ENCODE data around the gene RELL1. TPM values are rescaled to one million over a fixed set of nuclear protein-coding genes. Genes with fewer than 3 reads are reported as not detected.

Gene RELL1
- total and polyA plus RNA-seq, 4 donors = 1.8 to 47.4 (median 20.6) TPM

DNA sequence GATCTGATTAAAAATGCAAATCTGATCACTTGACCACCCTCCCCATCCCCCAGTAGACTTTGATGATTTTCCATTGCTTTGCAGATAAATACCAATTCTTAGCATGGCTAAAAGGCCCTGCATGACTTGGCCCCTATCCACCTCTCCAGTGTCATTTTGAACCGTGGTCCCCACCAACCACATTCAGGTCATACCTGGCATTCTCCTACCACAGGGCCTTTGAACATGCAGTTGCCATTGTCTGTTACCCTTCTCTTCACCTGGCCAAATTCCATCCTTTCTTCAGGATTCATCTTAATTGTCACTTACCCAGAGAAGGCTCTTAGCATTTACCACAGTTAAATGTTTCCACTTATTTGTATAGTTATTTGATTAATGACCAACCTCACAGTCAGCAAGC, 36.9 kb upstream of the RELL1 start:
- WGBS, 2 donors = 96 to 100% methylated on average over 1 of the region's 1 CpG
- Histone ChIP-seq H3K9me3 (ENCODE audit: control insufficient read depth in 4 of 4, insufficient read depth in 3 of 4, low read length in 3 of 4) (no peaks in the 10 kb centered on the region), H3K27me3 (ENCODE audit: control insufficient read depth in 3 of 3, insufficient read depth in 3 of 3, low read length in 2 of 3) (no peaks in the 10 kb centered on the region), H3K9ac (ENCODE audit: insufficient read depth in 1 of 2, low read length in 2 of 2) (no peak overlapping the region), H3K27ac (ENCODE audit: low read depth in 1 of 2, low read length in 1 of 2) (no peak overlapping the region), H3K4me3 (no peak overlapping the region), H3K4me1 (ENCODE audit: control insufficient read depth in 5 of 5, insufficient read depth in 5 of 5, low read length in 5 of 5) (no peaks in the 10 kb centered on the region), H3K36me3 (ENCODE audit: control insufficient read depth in 4 of 4, insufficient read depth in 4 of 4, low read length in 4 of 4) (no peaks in the 10 kb centered on the region)
- ATAC-seq (ENCODE audit: insufficient read depth, low FRiP score) (no peak), DNase-seq (no peak)
- TF ChIP-seq, protein P1, sequence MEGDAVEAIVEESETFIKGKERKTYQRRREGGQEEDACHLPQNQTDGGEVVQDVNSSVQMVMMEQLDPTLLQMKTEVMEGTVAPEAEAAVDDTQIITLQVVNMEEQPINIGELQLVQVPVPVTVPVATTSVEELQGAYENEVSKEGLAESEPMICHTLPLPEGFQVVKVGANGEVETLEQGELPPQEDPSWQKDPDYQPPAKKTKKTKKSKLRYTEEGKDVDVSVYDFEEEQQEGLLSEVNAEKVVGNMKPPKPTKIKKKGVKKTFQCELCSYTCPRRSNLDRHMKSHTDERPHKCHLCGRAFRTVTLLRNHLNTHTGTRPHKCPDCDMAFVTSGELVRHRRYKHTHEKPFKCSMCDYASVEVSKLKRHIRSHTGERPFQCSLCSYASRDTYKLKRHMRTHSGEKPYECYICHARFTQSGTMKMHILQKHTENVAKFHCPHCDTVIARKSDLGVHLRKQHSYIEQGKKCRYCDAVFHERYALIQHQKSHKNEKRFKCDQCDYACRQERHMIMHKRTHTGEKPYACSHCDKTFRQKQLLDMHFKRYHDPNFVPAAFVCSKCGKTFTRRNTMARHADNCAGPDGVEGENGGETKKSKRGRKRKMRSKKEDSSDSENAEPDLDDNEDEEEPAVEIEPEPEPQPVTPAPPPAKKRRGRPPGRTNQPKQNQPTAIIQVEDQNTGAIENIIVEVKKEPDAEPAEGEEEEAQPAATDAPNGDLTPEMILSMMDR (IDR thresholded peaks at IDR 0.05; ENCODE audit: control extremely low read depth, extremely low read depth) = no peak

DNA sequence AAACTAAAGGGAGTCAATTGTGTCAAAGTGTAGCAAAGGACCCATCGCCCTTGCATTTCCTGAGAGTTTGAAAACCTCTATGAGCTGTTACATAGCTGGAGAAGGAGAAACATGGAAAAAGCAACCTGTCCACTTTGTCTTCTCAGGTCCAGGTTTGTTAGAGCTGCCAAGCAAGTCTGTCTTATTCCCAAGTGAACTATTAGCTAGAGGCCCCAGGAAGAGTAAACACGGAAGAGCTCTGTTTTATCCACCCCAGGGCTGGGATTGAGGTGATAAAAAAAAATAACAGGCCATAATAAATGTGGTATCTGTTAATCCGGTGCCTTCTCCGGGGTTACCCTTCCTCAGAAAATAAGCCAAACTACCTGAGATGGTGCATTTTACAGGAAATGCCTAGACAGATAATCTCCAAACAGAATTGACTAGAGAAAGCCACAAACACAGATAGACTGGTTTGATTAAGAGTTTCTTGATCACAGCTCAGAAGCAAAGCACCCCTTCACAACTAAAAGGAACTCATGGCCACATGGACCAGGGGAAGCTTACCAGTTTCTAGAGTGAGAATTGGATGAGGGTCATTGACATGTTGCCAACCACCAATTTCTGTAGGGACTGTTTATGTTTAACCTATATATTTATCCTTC, 35.9 kb upstream of the RELL1 start:
- Histone ChIP-seq H3K27me3 (ENCODE audit: control insufficient read depth in 3 of 3, insufficient read depth in 3 of 3, low read length in 2 of 3) (no peaks in the 10 kb centered on the region), H3K4me1 (ENCODE audit: control insufficient read depth in 5 of 5, insufficient read depth in 5 of 5, low read length in 5 of 5) (no peaks in the 10 kb centered on the region), H3K9ac (ENCODE audit: insufficient read depth in 1 of 2, low read length in 2 of 2) (no peak overlapping the region), H3K9me3 (ENCODE audit: control insufficient read depth in 4 of 4, insufficient read depth in 3 of 4, low read length in 3 of 4) (no peaks in the 10 kb centered on the region), H3K27ac (ENCODE audit: low read depth in 1 of 2, low read length in 1 of 2) (no peak overlapping the region), H3K4me3 (no peak overlapping the region), H3K36me3 (ENCODE audit: control insufficient read depth in 4 of 4, insufficient read depth in 4 of 4, low read length in 4 of 4) (no peaks in the 10 kb centered on the region)
- ATAC-seq (ENCODE audit: insufficient read depth, low FRiP score) (no peak), DNase-seq (no peak)
- TF ChIP-seq, protein P1 (IDR thresholded peaks at IDR 0.05; ENCODE audit: control extremely low read depth, extremely low read depth) = no peak
- WGBS, 2 donors = 85 to 86% methylated on average over 4 of the region's 4 CpGs

DNA sequence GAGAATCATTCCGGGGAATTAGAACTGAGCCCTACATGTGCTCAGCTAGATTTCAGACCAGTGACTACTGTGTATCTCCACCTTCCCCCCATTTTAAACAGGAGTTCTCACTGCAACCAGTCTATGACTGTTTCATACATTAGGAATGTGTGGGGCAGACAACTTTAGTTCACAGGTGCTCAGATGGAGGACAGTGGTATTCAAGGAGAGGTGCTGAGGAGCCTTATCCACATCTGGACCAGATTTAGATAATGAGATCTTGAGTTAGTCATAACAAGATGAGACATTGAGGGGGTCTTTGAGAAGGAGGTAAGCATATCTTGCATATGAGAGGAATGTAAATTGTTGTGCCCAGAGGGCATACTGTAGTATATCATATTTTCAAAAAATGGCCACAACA, 32.8 kb upstream of the RELL1 start:
- Histone ChIP-seq H3K36me3 (ENCODE audit: control insufficient read depth in 4 of 4, insufficient read depth in 4 of 4, low read length in 4 of 4) (no peaks in the 10 kb centered on the region), H3K9me3 (ENCODE audit: control insufficient read depth in 4 of 4, insufficient read depth in 3 of 4, low read length in 3 of 4) (no peaks in the 10 kb centered on the region), H3K4me3 (no peak overlapping the region), H3K4me1 (ENCODE audit: control insufficient read depth in 5 of 5, insufficient read depth in 5 of 5, low read length in 5 of 5) (no peaks in the 10 kb centered on the region), H3K9ac (ENCODE audit: insufficient read depth in 1 of 2, low read length in 2 of 2) (no peak overlapping the region), H3K27me3 (ENCODE audit: control insufficient read depth in 3 of 3, insufficient read depth in 3 of 3, low read length in 2 of 3) (no peaks in the 10 kb centered on the region), H3K27ac (ENCODE audit: low read depth in 1 of 2, low read length in 1 of 2) (no peak overlapping the region)
- no peak for ATAC-seq (ENCODE audit: insufficient read depth, low FRiP score)
- 93 to 100% methylated on average over 1 of the region's 1 CpG for WGBS, 2 donors
- TF ChIP-seq, protein P1 (IDR thresholded peaks at IDR 0.05; ENCODE audit: control extremely low read depth, extremely low read depth) = no peak
- no peak for DNase-seq

DNA sequence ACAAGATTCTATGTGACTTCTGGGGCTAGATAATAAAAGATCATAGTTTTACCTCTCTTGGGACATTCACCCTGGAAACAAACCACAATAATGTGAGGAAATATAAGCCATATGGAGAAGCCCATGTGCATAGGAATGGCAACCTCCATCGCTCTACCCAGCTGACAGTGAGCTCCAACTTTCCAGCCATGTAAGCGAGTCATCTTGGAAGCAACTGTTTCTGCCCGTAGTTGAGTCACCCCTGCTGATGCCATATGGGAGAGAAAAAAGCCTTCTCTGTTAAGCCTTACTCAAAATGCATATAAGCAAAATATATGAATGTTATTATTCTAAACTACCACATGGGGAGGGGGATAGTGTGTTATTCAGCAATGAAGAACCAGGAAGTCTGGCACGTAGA, 31.4 kb upstream of the RELL1 start:
- H3K4me1 ChIP-seq (ENCODE audit: control insufficient read depth in 5 of 5, insufficient read depth in 5 of 5, low read length in 5 of 5) = no peaks in the 10 kb centered on the region
- WGBS, 2 donors = 73 to 75% methylated on average over 4 of the region's 4 CpGs

More for the DNA sequence above, 31.4 kb upstream of the RELL1 start:
- TF ChIP-seq, protein P1 (IDR thresholded peaks at IDR 0.05; ENCODE audit: control extremely low read depth, extremely low read depth) = no peak
- no peaks in the 10 kb centered on the region for H3K27me3 ChIP-seq (ENCODE audit: control insufficient read depth in 3 of 3, insufficient read depth in 3 of 3, low read length in 2 of 3)
- H3K9me3 ChIP-seq (ENCODE audit: control insufficient read depth in 4 of 4, insufficient read depth in 3 of 4, low read length in 3 of 4) = no peaks in the 10 kb centered on the region
- no peaks in the 10 kb centered on the region for H3K36me3 ChIP-seq (ENCODE audit: control insufficient read depth in 4 of 4, insufficient read depth in 4 of 4, low read length in 4 of 4)
- H3K4me3 ChIP-seq = no peak overlapping the region
- H3K27ac ChIP-seq (ENCODE audit: low read depth in 1 of 2, low read length in 1 of 2) = no peak overlapping the region
- no peak for ATAC-seq (ENCODE audit: insufficient read depth, low FRiP score)
- no peak for DNase-seq
- no peak overlapping the region for H3K9ac ChIP-seq (ENCODE audit: insufficient read depth in 1 of 2, low read length in 2 of 2)

All from lung (tissue), 12 donors.